Measurements from ENCODE around the gene NRXN3.

DNA sequence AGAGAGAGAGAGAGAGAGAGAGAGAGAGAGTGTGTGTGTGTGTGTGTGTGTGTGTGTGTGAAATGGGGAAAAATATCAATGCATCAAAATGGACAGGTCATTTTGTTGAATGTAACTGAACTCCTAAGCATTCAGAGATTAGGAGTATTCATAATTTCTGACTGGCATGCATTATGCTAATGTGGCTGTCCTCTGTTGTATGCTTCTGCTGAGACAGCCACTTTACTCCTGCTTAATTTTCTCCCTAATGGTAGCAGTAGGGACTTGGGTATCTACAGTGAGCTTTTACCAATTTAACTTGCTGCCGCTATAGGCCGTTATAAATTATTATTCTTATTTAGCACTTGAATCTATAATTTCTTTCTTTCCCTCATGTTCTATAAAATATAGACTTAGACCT is 924.8 kb downstream of the NRXN3 start:
- TF ChIP-seq, protein P1, sequence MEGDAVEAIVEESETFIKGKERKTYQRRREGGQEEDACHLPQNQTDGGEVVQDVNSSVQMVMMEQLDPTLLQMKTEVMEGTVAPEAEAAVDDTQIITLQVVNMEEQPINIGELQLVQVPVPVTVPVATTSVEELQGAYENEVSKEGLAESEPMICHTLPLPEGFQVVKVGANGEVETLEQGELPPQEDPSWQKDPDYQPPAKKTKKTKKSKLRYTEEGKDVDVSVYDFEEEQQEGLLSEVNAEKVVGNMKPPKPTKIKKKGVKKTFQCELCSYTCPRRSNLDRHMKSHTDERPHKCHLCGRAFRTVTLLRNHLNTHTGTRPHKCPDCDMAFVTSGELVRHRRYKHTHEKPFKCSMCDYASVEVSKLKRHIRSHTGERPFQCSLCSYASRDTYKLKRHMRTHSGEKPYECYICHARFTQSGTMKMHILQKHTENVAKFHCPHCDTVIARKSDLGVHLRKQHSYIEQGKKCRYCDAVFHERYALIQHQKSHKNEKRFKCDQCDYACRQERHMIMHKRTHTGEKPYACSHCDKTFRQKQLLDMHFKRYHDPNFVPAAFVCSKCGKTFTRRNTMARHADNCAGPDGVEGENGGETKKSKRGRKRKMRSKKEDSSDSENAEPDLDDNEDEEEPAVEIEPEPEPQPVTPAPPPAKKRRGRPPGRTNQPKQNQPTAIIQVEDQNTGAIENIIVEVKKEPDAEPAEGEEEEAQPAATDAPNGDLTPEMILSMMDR (IDR thresholded peaks at IDR 0.05; ENCODE audit: insufficient read depth, low read length, poor library complexity, severe bottlenecking), result no peak
- no peak for TF ChIP-seq EZH2phosphoT487 (conservative IDR thresholded peaks at IDR 0.05; ENCODE audit: low read length)
